ENCODE results near the gene DYNC1LI1.
"Not testable (repeated sequence)": the region's sequence is repeated elsewhere in the genome, so short reads cannot be mapped to it uniquely, and the experiment has no call there.

DYNC1LI1 gene

GRCh38 chr3:32522682-32523081 is 48.0 kb downstream of the DYNC1LI1 start:
- DNase-seq: no peak

- DNase-seq: not testable (repeated sequence)
Observed at GRCh38 chr3:32518921-32519320, 51.7 kb downstream of the DYNC1LI1 start.

GRCh38 chr3:32516751-32517150 is 53.9 kb downstream of the DYNC1LI1 start:
- not testable (repeated sequence) for DNase-seq

DNA sequence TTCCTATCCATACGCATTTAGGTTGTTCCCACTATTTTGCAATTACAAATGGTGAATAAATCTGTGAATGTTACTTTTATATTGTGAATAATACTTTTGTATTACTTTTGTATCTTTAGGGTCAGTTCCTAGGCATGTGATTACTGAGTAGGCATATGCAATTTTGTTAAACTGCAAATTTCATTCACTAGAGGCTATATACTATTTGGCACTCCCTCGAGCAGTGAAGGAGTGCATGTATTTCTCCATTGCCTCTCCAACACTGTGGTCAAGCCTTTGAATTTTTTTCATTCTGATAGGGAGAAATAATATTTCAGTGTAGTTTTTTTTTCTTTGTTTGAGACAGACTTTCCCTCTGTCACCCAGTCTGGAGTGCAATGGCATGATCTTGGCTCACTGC is 59.7 kb downstream of the DYNC1LI1 start:
- no peak for DNase-seq

GRCh38 chr3:32510075-32510724 is 60.5 kb downstream of the DYNC1LI1 start:
- DNase-seq: peak; percentile 82

DNA sequence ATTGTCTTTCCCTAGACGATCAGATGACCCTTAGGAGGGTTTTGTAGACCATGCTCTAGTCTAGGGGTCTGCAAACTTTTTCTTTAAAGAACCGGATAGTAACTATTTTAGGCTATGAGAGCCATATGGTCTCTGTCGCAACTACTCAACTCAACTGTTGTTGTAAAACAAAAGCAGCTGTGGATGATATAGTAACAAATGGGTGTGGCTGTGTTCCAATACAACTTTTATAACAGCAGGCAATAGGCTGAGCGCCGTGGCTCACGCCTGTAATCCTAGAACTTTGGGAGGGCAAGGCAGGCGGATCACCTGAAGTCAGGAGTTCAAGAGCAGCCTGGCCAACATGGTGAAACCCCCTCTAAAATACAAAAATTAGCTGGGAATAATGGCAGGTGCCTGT is 61.9 kb downstream of the DYNC1LI1 start:
- no peak for DNase-seq

GRCh38 chr3:32506466-32506865 is 64.2 kb downstream of the DYNC1LI1 start:
- no peak for DNase-seq

DNA sequence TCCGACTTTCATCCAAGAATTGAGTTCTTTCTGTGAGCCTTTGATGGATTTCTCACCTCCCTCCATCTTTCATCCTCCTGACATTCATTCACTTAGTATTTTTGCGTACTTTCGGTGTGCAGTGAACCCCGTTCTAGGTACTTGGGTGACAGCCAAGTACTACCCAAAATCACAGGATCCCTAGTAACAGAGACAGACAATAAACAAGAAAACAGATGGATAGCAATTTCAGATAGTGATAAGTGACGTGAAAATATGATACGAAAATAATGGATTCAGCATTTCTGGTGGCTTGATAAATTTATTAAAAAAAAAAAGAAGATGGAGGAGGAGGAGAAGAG is 67.7 kb downstream of the DYNC1LI1 start:
- no peak for DNase-seq

DNA sequence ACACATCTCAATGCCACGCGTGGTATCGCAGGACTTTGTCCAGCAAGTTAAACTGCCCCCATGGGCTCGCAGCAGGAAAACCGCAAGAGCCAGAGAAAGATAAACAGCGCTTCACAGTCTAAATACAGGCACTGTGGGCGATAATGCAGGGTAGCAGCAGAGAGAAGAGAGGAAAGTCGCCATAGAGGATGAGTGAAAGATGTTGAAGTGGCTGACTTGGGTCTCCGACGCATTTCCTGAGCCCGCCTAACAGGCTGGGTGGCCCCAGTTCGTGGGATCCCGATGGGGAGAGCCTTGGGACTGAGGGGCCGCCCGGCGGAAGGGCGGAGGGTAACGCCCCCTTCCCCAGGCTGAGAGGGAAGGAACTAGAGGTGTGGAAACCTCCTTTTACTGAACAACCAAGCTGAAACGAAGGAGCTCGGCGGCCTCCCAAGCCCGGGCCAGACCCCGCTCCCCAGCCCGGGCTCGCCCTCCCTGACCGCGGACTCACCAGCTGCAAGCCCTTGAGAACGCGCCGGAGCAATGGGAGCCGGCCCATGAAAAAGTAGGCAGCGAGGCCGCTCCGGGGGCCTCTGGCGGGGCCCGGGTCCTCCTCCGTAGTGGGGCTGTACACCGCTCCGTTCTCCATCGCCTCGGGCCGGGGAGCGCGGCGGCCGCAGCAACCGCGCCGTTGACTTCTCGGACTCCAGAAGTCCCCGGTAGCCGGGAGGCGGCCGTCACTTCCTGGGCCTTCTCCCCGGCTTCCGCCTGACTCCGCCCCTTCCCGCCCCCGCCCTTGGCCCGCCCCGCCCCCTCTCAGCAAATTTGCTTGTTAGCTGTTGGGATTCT is 68.3 kb downstream of the DYNC1LI1 start, which contains the start of gene CMTM6:
Gene CMTM6, minus strand, starts transcription at position 735 of the 828 bp plus-strand sequence. Its CDS starts 107 bp downstream, at position 628.
- DNase-seq: peak; percentile 93

- no peak for DNase-seq
Observed at GRCh38 chr3:32501783-32502117, 68.9 kb downstream of the DYNC1LI1 start.

DNA sequence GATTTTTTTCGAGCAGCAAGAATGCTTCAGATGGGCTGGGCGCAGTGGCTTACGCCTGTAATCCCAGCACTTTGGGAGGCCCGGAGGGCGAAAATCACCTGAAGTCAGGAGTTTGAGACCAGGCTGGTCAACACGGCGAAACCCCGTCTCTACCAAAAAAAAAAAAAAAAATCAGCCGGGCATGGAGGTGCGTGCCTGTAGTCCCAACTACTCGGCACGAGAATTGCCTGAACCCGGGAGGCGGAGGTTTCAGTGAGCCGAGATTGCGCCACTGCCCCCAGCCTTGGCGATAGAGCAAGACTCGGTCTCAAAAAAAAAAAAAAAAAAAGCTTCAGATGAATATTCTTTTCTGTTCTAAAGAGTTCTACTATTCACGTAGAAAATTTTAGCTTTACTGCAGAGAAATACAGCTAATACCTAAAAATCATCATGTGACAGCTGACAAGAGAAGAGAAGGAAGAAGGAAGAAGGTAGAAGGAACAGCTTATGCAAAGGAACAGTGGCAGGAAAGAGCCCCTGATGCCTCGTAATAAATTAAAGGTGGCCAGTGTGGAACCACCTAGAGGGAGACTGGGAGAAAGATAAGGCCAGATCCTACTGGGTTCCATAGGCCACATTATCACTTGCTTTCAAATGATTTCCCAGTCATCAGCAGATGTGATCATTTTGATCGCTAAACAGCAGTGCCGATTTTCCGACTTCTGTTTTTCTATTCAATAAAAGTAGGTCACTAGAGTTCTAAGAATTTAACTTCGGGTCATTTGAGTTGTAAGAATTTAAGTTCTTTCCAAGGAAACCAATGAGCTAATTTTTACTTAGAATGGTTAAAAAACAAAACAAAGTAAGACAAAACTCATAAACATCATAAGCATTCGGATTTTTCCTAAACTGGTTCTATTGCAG is 69.5 kb downstream of the DYNC1LI1 start:
- DNase-seq: no peak

DNA sequence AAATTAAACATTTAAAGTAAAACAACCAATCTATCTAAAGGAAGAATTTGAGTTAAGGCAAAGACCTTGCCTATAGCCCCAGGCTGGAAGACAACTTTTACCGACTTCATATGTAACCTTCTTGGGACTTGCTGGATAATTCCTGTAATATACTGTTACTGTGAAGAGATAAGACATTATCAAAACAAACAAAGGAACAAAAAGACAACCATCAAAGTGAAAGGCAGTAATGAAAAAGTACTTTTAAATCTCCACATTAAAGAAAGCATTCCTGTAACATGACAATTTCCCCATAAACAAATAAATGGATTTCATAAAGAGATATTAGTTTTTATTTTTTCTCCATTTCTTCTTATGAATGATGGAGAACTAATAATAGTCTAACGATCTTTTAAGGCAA is 70.4 kb downstream of the DYNC1LI1 start:
- no peak for DNase-seq

- DNase-seq: no peak
Observed at GRCh38 chr3:32499585-32499984, 71.1 kb downstream of the DYNC1LI1 start.

- no peak for DNase-seq
Observed at GRCh38 chr3:32498992-32499391, 71.7 kb downstream of the DYNC1LI1 start.

DNA sequence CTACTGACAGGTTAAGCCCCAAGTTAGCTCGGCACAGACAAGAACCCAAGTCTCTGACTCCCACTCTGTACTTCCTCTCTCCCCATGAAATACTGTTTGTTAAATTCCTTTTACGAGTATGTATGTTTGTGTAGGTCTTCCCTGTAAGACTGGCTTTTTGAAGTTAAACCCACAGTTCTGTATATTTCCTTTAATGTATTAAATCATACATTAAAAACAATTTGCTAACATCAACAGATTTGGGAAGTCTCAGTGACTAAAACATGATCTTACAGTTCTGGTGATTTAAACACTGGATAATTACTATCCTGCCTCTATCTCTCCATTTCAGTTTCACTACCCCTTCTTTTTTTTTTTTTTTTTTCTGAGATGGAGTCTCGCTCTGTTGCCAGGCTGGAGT is 72.4 kb downstream of the DYNC1LI1 start:
- DNase-seq: no peak

DNA sequence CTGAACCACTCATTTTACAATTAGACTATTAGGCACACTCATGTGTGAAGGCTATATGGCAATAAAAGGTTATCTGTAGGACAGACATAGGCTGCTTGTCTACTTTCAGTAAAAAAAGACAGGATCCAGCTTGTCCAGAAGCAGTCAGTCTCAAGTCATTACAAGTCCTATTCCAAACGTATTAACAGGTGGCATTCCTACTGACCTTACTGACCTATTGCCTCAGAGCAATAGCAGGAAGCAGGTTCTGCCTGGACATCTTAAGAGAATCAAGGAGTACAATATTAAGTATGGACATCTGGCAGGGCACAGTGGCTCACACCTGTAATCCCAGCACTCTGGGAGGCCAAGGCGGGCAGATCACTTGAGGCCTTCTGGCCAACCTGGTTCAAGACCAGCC is 75.0 kb downstream of the DYNC1LI1 start:
- no peak for DNase-seq

GRCh38 chr3:32495085-32495484 is 75.6 kb downstream of the DYNC1LI1 start:
- no peak for DNase-seq

DNA sequence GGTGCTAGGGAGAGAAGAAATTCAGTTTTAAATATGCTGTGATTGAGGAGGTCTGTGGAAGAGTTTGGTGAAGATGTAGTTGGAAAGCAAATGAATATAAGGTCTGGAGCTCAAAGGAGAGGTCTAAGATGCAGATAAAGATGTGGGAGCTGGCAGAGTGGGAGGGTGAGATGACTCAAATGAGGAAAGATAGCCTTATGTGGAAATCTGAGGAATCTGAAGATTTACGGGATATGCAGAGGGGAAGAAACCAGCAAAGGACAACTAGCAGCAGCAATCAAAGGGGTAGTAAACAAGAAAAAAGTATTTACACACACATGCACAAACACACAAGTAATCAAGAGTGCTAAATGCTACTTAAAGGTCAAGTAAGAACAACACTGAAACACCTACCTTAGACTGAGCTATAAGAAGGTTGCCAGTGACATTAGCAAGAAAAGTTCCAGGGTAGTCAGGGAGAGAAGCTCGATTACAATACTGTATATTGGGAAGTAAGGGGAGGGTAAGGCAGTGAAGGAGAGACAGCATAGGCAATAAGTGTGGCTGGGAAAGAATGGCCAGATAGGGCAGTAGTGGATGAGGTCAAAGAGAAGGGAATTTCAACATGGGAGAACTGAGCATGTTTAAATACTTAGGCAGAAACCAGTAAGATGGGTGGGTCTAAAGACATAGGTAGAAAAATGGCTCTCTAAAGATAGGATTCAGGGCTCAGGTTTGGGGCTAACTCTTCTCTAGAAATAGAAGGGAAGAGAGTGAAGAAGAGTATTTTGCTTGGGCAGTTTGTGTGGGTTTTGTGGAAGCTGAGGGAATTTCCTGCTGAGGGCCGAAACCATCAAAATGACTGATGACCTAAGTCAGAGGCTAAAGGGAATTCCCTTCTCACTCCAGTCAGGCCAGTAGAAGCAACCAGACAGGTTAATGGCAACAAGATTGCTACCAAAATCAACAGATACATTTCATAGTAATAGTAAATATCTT is 76.9 kb downstream of the DYNC1LI1 start:
- no peak for DNase-seq

GRCh38 chr3:32492684-32493436 is 77.8 kb downstream of the DYNC1LI1 start:
- DNase-seq: no peak

- DNase-seq: no peak
Observed at GRCh38 chr3:32488474-32489008, 82.1 kb downstream of the DYNC1LI1 start.

- DNase-seq: no peak
Observed at GRCh38 chr3:32487781-32488473, 82.7 kb downstream of the DYNC1LI1 start.

Measured in islet precursor cell (in vitro differentiated cells).